ENCODE data around the gene ITGB4. TPM values are rescaled to one million over a fixed set of nuclear protein-coding genes. Genes with fewer than 3 reads are reported as not detected.

ITGB4 gene
- total and polyA plus RNA-seq, 10 of the 15 experiments (the other 5 are each of a cell fraction or from before 2014, with no cell fraction given): 0.06 to 1.6 (median 0.27) TPM; not detected in 2

DNA sequence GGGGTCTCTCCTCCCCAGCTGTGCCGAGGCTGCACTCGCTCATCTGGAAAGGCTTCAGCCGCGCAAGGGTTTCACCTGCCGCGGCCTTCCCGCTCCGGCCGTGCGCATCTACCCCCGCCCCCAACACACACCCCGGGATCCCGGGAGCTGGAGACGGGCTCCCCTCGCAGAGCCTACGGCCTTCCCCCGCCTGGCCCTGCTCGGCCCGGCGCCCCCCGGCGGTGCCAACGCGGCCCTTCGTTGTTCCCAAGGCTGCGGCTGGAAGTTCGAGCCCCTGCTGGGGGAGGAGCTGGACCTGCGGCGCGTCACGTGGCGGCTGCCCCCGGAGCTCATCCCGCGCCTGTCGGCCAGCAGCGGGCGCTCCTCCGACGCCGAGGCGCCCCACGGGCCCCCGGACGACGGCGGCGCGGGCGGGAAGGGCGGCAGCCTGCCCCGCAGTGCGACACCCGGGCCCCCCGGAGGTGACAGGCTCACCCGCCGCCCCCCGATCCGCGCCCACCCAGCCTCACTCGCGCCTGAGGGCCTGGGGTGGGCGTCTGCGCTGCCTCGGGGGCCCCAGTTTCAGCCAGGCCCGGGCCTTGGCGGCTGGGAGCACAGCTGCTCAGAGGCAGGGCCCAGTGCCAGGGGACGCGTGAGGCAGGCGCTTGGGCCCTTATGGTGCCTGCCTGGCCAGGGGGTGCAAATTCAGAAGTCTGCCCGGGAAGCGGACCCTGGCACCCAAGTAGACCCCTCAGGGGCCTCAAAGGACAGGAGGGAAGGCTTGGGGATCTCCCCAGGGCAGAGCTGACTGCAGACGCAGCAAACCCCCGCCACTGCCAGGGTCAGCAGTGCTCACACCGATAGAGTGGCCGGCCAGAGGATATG lies 32.5 kb downstream of the ITGB4 start (continued):
- no peak for TF ChIP-seq PRDM15 (CRISPR knock-in tag; IDR thresholded peaks at IDR 0.05)
- TF ChIP-seq CBX5 (IDR thresholded peaks at IDR 0.05; ENCODE audit: low read depth): no peak
- TF ChIP-seq IRF4 (IDR thresholded peaks at IDR 0.05; ENCODE audit: low read depth, low read length): no peak
- no peak for TF ChIP-seq SUPT20H (IDR thresholded peaks at IDR 0.05; ENCODE audit: borderline replicate concordance, control insufficient read depth, low read depth, low read length)
- no peak for TF ChIP-seq NFIC (IDR thresholded peaks at IDR 0.05; ENCODE audit: low read depth, low read length)
- TF ChIP-seq, protein P1, sequence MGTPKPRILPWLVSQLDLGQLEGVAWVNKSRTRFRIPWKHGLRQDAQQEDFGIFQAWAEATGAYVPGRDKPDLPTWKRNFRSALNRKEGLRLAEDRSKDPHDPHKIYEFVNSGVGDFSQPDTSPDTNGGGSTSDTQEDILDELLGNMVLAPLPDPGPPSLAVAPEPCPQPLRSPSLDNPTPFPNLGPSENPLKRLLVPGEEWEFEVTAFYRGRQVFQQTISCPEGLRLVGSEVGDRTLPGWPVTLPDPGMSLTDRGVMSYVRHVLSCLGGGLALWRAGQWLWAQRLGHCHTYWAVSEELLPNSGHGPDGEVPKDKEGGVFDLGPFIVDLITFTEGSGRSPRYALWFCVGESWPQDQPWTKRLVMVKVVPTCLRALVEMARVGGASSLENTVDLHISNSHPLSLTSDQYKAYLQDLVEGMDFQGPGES (IDR thresholded peaks at IDR 0.05): no peak
- TF ChIP-seq LARP7 (IDR thresholded peaks at IDR 0.05): peak; percentile 70
- no peak for TF ChIP-seq ATF2 (IDR thresholded peaks at IDR 0.05; ENCODE audit: low read length)
- no peak for TF ChIP-seq SIX5 (IDR thresholded peaks at IDR 0.05; ENCODE audit: low read depth, low read length, severe bottlenecking)
- TF ChIP-seq NFXL1 (IDR thresholded peaks at IDR 0.05; ENCODE audit: borderline replicate concordance): 0 out of 2 replicates have a peak, but pooled peaks have one; percentile 41
- no peak for TF ChIP-seq ZZZ3 (IDR thresholded peaks at IDR 0.05; ENCODE audit: control insufficient read depth, insufficient read length, low read depth)
- TF ChIP-seq BCL3 (IDR thresholded peaks at IDR 0.05; ENCODE audit: borderline replicate concordance, insufficient read depth, low read depth, low read length, poor library complexity, severe bottlenecking): no peak
- no peak for TF ChIP-seq RFX5 (IDR thresholded peaks at IDR 0.05; ENCODE audit: low read depth, low read length)
- TF ChIP-seq, protein P2, sequence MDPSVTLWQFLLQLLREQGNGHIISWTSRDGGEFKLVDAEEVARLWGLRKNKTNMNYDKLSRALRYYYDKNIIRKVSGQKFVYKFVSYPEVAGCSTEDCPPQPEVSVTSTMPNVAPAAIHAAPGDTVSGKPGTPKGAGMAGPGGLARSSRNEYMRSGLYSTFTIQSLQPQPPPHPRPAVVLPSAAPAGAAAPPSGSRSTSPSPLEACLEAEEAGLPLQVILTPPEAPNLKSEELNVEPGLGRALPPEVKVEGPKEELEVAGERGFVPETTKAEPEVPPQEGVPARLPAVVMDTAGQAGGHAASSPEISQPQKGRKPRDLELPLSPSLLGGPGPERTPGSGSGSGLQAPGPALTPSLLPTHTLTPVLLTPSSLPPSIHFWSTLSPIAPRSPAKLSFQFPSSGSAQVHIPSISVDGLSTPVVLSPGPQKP (IDR thresholded peaks at IDR 0.05; ENCODE audit: low read depth, low read length): no peak
- TF ChIP-seq KAT2A (conservative IDR thresholded peaks at IDR 0.05; ENCODE audit: control insufficient read depth, low read depth, low read length): no peak
- no peak for TF ChIP-seq MEF2A (IDR thresholded peaks at IDR 0.05; ENCODE audit: insufficient read depth, low read depth, low read length)
- no peak for TF ChIP-seq MYC (IDR thresholded peaks at IDR 0.05; ENCODE audit: insufficient read depth, insufficient read length, insufficient replicate concordance, low read length, severe bottlenecking)
- no peak for TF ChIP-seq ZBED1 (IDR thresholded peaks at IDR 0.05; ENCODE audit: borderline replicate concordance)
- no peak for TF ChIP-seq MTA3 (IDR thresholded peaks at IDR 0.05; ENCODE audit: borderline replicate concordance, low read length)
- TF ChIP-seq ESRRA (IDR thresholded peaks at IDR 0.05; ENCODE audit: low read length): no peak
- TF ChIP-seq BCL11A (IDR thresholded peaks at IDR 0.05; ENCODE audit: low read depth, low read length): no peak
